Neural cell (in vitro differentiated cells): Measurements from ENCODE around the gene OPRM1. TPM values are rescaled to one million over a fixed set of nuclear protein-coding genes. Genes with fewer than 3 reads are reported as not detected.
A peak's percentile ranks its signal among the peaks of the same experiment; 100 is the strongest.

Source experiments
- H2AFZ ChIP-seq: fragments of 200-600, 300-800 bp; sonication (generic), shearing (Covaris generic); 2 replicates; pipeline ENCODE4 v1.6.0; 2014; ENCODE audit warnings: low read depth, mild to moderate bottlenecking, antibody characterized with exemption, low read length, moderate library complexity
- H3F3A ChIP-seq: fragments of 200-600 bp; shearing (Covaris generic); 2 replicates; pipeline ENCODE4 v1.6.1; 2016; ENCODE audit warnings: mild to moderate bottlenecking, moderate library complexity, mixed read lengths, antibody characterized with exemption, low read length; ENCODE audit not compliant: insufficient read depth, poor library complexity, severe bottlenecking
- H3K27ac ChIP-seq: fragments of 200-600, 300-800 bp; sonication (generic), shearing (Covaris generic); 2 replicates; pipeline ENCODE4 v1.5.1; 2014; ENCODE audit warnings: mild to moderate bottlenecking, low read length, moderate library complexity
- H3K27me3 ChIP-seq: fragments of 300-800, 200-600 bp; sonication (generic), shearing (Covaris generic); 2 replicates; pipeline ENCODE4 v1.6.0; 2014; ENCODE audit warnings: mild to moderate bottlenecking, low read depth, low read length, moderate library complexity; ENCODE audit not compliant: insufficient read depth
- H3K36me3 ChIP-seq: fragments of 300-800, 200-600 bp; sonication (generic), shearing (Covaris generic); 2 replicates; pipeline ENCODE4 v1.5.1; 2014; ENCODE audit warnings: mild to moderate bottlenecking, antibody characterized with exemption, low read length, moderate library complexity; ENCODE audit not compliant: insufficient read depth
- H3K4me2 ChIP-seq: fragments of 300-800, 200-600 bp; sonication (generic), shearing (Covaris generic); 2 replicates; pipeline ENCODE4 v1.6.0; 2014; ENCODE audit warnings: mild to moderate bottlenecking, low read length
- H3K4me3 ChIP-seq: fragments of 300-800, 200-600 bp; sonication (generic), shearing (Covaris generic); 2 replicates; pipeline ENCODE4 v1.5.1; 2014; ENCODE audit warnings: mild to moderate bottlenecking, low read length, moderate library complexity
- H3K79me2 ChIP-seq: fragments of 200-600 bp; shearing (Covaris generic); replicated peaks from 2 replicates; pipeline ENCODE4 v1.6.0; 2014; ENCODE audit warnings: mild to moderate bottlenecking, low read length, moderate library complexity; ENCODE audit not compliant: insufficient read depth
- H3K9ac ChIP-seq: fragments of 300-800, 200-600 bp; sonication (generic), shearing (Covaris generic); 2 replicates; pipeline ENCODE4 v1.6.1; 2016; ENCODE audit warnings: mild to moderate bottlenecking, low read length, mixed read lengths
- H3K9me2 ChIP-seq: fragments of 200-600 bp; shearing (Covaris generic); 2 replicates; pipeline ENCODE4 v1.6.1; 2016; ENCODE audit warnings: mild to moderate bottlenecking, low read length, mixed read lengths; ENCODE audit not compliant: insufficient read depth
- H3K9me3 ChIP-seq: fragments of 200-600, 300-800 bp; sonication (generic), shearing (Covaris generic); 2 replicates; pipeline ENCODE4 v1.6.1; 2016; ENCODE audit warnings: mild to moderate bottlenecking, mixed run types, low read length, moderate library complexity, mixed read lengths
- H4K20me1 ChIP-seq: fragments of 200-600 bp; shearing (Covaris generic); 2 replicates; pipeline ENCODE4 v1.6.1; 2016; ENCODE audit warnings: mild to moderate bottlenecking, mixed run types; ENCODE audit not compliant: insufficient read depth
- EZH2 ChIP-seq: fragments of 200-600, 300-800 bp; shearing (Covaris generic), sonication (generic); IDR thresholded peaks from 2 replicates; pipeline ENCODE4 v1.6.1; 2014; ENCODE audit warnings: antibody characterized with exemption, low read length, borderline replicate concordance, mild to moderate bottlenecking; ENCODE audit not compliant: insufficient read depth, poor library complexity, severe bottlenecking
- MXI1 ChIP-seq: fragments of 450-650 bp; conservative IDR thresholded peaks from 2 replicates; pipeline ENCODE4 v1.6.1; 2014; ENCODE audit warnings: antibody characterized with exemption, mild to moderate bottlenecking; ENCODE audit not compliant: poor library complexity, severe bottlenecking
- POLR2AphosphoS5 ChIP-seq: IDR thresholded peaks from 2 replicates; pipeline ENCODE4 v1.6.1; 2012
- RAD21 ChIP-seq: fragments of 450-650 bp; conservative IDR thresholded peaks from 2 replicates; pipeline ENCODE4 v1.6.1; 2014; ENCODE audit warnings: antibody characterized with exemption, mild to moderate bottlenecking, moderate library complexity
- SMC3 ChIP-seq: fragments of 450-650 bp; conservative IDR thresholded peaks from 2 replicates; pipeline ENCODE4 v1.6.1; 2014; ENCODE audit warnings: antibody characterized with exemption, mild to moderate bottlenecking, moderate library complexity; ENCODE audit not compliant: poor library complexity
- TAF1 ChIP-seq: IDR thresholded peaks from 2 replicates; pipeline ENCODE4 v1.6.1; 2012; ENCODE audit warnings: low read depth
- polyA plus RNA-seq: library from polyadenylated mRNA; depleted of rRNA; stranded (reverse); fragments of >200 nt; gene quantifications from 2 replicates; pipeline ENCODE4 v1.2.3, GENCODE V29; 2014
- TF ChIP-seq, protein P1 (sequence below): IDR thresholded peaks from 2 replicates; pipeline ENCODE4 v1.6.1; 2012; ENCODE audit warnings: borderline replicate concordance
- TF ChIP-seq, protein P2 (sequence below): fragments of 450-650 bp; IDR thresholded peaks from 2 replicates; pipeline ENCODE4 v1.5.1; 2014; ENCODE audit warnings: antibody characterized with exemption, mild to moderate bottlenecking, moderate library complexity; ENCODE audit not compliant: poor library complexity, severe bottlenecking

The OPRM1 gene
- polyA plus RNA-seq, 1 donor from 2014 or later: 1.5 TPM

DNA sequence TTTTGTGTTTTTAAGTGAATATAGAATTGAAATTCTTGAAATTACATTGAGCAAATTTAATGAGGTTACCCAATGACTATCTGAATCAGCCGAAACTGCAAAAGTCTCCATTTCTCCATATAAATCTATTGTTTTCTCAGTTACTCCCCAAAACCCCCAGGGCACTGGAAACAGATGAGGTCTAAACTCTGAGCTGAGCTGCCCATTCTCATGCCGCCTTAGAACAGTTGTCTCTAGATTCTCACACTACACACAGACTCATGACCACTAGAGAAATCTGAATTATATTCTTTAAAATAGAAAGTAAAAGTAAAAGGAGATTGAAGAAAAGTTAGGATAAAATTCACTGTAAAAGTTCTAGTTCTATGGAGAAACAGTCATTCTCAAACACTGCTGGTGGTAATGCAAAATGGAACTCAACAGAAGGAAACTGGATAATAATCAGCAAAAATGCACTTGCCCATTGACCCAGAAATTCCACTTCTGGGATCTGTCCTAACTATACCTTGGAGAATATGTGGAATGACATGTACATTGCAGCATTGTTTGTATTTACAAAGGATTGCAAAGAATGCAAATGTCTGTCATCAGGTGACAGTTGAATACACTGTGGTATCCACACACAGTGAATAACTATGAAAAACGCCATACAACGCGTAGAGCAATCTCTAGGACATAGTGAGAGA, 192.0 kb downstream of the OPRM1 start:
- Histone ChIP-seq H3K27me3 (no peaks in the 10 kb centered on the region), H3K4me2 (no peak overlapping the region), H3K9ac (no peak overlapping the region), H3K36me3 (no peaks in the 10 kb centered on the region), H3K79me2 (no peaks in the 10 kb centered on the region), H3K27ac (no peak overlapping the region), H3K9me2 (no peaks in the 10 kb centered on the region), H3K4me3 (no peak overlapping the region), H2AFZ (no peak overlapping the region), H4K20me1 (no peaks in the 10 kb centered on the region), H3K9me3 (no peaks in the 10 kb centered on the region), H3F3A (no peaks in the 10 kb centered on the region)
- no peak for TF ChIP-seq POLR2AphosphoS5
- TF ChIP-seq, protein P1, sequence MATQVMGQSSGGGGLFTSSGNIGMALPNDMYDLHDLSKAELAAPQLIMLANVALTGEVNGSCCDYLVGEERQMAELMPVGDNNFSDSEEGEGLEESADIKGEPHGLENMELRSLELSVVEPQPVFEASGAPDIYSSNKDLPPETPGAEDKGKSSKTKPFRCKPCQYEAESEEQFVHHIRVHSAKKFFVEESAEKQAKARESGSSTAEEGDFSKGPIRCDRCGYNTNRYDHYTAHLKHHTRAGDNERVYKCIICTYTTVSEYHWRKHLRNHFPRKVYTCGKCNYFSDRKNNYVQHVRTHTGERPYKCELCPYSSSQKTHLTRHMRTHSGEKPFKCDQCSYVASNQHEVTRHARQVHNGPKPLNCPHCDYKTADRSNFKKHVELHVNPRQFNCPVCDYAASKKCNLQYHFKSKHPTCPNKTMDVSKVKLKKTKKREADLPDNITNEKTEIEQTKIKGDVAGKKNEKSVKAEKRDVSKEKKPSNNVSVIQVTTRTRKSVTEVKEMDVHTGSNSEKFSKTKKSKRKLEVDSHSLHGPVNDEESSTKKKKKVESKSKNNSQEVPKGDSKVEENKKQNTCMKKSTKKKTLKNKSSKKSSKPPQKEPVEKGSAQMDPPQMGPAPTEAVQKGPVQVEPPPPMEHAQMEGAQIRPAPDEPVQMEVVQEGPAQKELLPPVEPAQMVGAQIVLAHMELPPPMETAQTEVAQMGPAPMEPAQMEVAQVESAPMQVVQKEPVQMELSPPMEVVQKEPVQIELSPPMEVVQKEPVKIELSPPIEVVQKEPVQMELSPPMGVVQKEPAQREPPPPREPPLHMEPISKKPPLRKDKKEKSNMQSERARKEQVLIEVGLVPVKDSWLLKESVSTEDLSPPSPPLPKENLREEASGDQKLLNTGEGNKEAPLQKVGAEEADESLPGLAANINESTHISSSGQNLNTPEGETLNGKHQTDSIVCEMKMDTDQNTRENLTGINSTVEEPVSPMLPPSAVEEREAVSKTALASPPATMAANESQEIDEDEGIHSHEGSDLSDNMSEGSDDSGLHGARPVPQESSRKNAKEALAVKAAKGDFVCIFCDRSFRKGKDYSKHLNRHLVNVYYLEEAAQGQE: peak; percentile 27

DNA sequence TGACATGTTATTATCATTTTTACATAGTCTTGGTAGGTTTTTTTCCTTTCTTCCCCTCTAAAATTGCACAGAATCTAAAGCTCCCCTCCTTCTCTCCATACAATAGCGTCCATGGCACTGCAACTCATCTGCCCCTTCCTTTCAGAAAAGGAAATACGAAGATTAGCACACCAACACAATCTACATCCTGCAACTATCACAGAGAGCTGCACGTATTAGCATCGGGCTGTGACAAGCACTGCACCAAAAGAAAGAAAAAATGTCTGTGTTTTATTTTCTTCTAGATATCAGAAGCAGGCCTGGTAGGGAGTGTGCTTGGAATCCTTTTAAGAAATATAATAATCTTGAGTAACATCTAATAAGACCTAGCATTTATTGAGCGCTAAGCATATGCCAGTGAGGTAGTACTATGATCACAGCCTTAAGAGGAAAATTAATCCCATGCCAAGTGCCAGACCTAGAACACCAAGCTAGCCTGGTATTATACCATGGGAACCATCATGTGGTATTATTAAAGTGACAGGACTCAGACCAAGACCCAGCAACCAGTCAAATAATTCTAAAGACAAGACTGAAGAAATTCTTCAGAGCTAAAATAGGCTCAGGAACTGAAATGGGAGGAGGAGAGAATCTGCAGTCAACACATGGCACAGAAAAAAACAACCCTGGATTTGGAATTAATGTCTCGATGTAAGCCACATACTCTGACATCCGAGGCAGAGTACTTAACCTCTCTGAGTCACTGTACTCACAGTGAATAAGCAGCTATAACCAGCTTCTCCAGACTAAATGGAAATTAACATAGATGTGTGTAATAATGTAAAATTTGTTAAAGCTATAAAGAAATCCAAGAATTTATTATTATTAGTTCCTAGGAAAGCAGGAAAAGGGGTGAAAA, 193.2 kb downstream of the OPRM1 start:
- no peak overlapping the region for H3K4me3 ChIP-seq
- TF ChIP-seq POLR2AphosphoS5 (no peak), TAF1 (no peak), MXI1 (no peak), EZH2 (no peak)
- TF ChIP-seq, protein P2, sequence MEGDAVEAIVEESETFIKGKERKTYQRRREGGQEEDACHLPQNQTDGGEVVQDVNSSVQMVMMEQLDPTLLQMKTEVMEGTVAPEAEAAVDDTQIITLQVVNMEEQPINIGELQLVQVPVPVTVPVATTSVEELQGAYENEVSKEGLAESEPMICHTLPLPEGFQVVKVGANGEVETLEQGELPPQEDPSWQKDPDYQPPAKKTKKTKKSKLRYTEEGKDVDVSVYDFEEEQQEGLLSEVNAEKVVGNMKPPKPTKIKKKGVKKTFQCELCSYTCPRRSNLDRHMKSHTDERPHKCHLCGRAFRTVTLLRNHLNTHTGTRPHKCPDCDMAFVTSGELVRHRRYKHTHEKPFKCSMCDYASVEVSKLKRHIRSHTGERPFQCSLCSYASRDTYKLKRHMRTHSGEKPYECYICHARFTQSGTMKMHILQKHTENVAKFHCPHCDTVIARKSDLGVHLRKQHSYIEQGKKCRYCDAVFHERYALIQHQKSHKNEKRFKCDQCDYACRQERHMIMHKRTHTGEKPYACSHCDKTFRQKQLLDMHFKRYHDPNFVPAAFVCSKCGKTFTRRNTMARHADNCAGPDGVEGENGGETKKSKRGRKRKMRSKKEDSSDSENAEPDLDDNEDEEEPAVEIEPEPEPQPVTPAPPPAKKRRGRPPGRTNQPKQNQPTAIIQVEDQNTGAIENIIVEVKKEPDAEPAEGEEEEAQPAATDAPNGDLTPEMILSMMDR: no peak
- no peaks in the 10 kb centered on the region for H3K27me3 ChIP-seq
- no peak overlapping the region for H2AFZ ChIP-seq
- H3K4me2 ChIP-seq: no peak overlapping the region
- no peaks in the 10 kb centered on the region for H3K9me3 ChIP-seq
- H4K20me1 ChIP-seq: no peaks in the 10 kb centered on the region
- H3K9ac ChIP-seq: no peak overlapping the region
- no peak overlapping the region for H3K27ac ChIP-seq
- no peaks in the 10 kb centered on the region for H3K36me3 ChIP-seq
- no peaks in the 10 kb centered on the region for H3K9me2 ChIP-seq
- H3K79me2 ChIP-seq: no peaks in the 10 kb centered on the region
- H3F3A ChIP-seq: no peaks in the 10 kb centered on the region

DNA sequence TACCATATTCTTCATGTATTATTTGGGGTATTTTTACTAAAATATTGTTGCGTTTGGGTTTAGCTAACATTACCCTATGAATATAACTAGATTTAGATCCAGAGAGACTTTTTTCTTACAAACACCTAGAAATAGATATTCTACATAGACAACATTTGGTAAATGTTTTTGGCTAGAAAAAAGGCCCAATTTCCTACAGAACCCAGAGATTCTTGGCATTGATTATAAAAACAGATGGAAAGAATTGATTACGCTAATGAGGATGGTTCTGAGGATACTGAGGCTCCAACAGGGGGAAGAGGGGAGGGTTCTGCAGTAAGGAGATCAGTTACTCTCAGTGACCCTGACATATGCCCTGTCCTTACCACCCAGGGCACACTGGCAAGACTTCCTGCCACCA, 194.3 kb downstream of the OPRM1 start:
- Histone ChIP-seq H3K27ac (no peak overlapping the region), H3K4me3 (no peak overlapping the region)
- TF ChIP-seq, protein P2: no peak
- no peak for TF ChIP-seq TAF1
- TF ChIP-seq, protein P1: no peak
- no peak for TF ChIP-seq SMC3
- TF ChIP-seq RAD21: no peak
- no peak for TF ChIP-seq EZH2
- TF ChIP-seq POLR2AphosphoS5: no peak

More for the DNA sequence above, 194.3 kb downstream of the OPRM1 start:
- H3K4me2 ChIP-seq: no peak overlapping the region
- no peaks in the 10 kb centered on the region for H3K79me2 ChIP-seq
- H3K36me3 ChIP-seq: no peaks in the 10 kb centered on the region
- H3F3A ChIP-seq: no peaks in the 10 kb centered on the region
- H4K20me1 ChIP-seq: no peaks in the 10 kb centered on the region
- no peak overlapping the region for H3K9ac ChIP-seq
- H3K9me2 ChIP-seq: no peaks in the 10 kb centered on the region
- H3K27me3 ChIP-seq: no peaks in the 10 kb centered on the region
- no peaks in the 10 kb centered on the region for H3K9me3 ChIP-seq
- no peak overlapping the region for H2AFZ ChIP-seq
